Right forelimb (tissue), 1 donor: ENCODE data around the gene KIF1A.

Experiments used
- DNase-seq: peaks from one replicate; pipeline ENCODE4 v3.0.0-alpha.2; 2018

KIF1A gene

GRCh38 chr2:240762971-240763370 lies 57.0 kb downstream of the KIF1A start:
- DNase-seq = no peak

GRCh38 chr2:240762249-240762648 lies 57.8 kb downstream of the KIF1A start:
- no peak for DNase-seq

GRCh38 chr2:240760576-240761246 lies 59.3 kb downstream of the KIF1A start:
- DNase-seq = no peak

- no peak for DNase-seq
These were observed 59.9 kb downstream of the KIF1A start for GRCh38 chr2:240760121-240760520.

GRCh38 chr2:240759459-240759858 lies 60.6 kb downstream of the KIF1A start:
- no peak for DNase-seq

- DNase-seq = no peak
These were observed 62.9 kb downstream of the KIF1A start for GRCh38 chr2:240757086-240757614.

- no peak for DNase-seq
These were observed 67.8 kb downstream of the KIF1A start for GRCh38 chr2:240752209-240752608.

GRCh38 chr2:240750409-240750808 lies 69.6 kb downstream of the KIF1A start:
- no peak for DNase-seq

GRCh38 chr2:240749516-240749915 lies 70.5 kb downstream of the KIF1A start:
- DNase-seq = no peak

- DNase-seq = no peak
These were observed 72.8 kb downstream of the KIF1A start for GRCh38 chr2:240747256-240747655.

- DNase-seq = no peak
These were observed 73.3 kb downstream of the KIF1A start for GRCh38 chr2:240746671-240747070.

- DNase-seq = no peak
These were observed 74.1 kb downstream of the KIF1A start for GRCh38 chr2:240745962-240746361.

- no peak for DNase-seq
These were observed 74.6 kb downstream of the KIF1A start for GRCh38 chr2:240745456-240745855.

- no peak for DNase-seq
These were observed 77.4 kb downstream of the KIF1A start for GRCh38 chr2:240742602-240743095.

- DNase-seq = no peak
These were observed 78.9 kb downstream of the KIF1A start for GRCh38 chr2:240741091-240741490.

- DNase-seq = no peak
These were observed 80.2 kb downstream of the KIF1A start for GRCh38 chr2:240739797-240740196.

GRCh38 chr2:240737958-240738357 lies 82.1 kb downstream of the KIF1A start:
- DNase-seq = no peak

GRCh38 chr2:240737512-240737911 lies 82.5 kb downstream of the KIF1A start:
- DNase-seq = no peak

GRCh38 chr2:240736281-240737250 lies 83.5 kb downstream of the KIF1A start:
- DNase-seq = no peak

- no peak for DNase-seq
These were observed 84.5 kb downstream of the KIF1A start for GRCh38 chr2:240735476-240735875.

- DNase-seq = no peak
These were observed 85.3 kb downstream of the KIF1A start for GRCh38 chr2:240734756-240735155.

- no peak for DNase-seq
These were observed 86.1 kb downstream of the KIF1A start for GRCh38 chr2:240733803-240734495.
